Measurements from ENCODE around the gene BAG5. TPM values are rescaled to one million over a fixed set of nuclear protein-coding genes. Genes with fewer than 3 reads are reported as not detected.
"Not testable (repeated sequence)": the region's sequence is repeated elsewhere in the genome, so short reads cannot be mapped to it uniquely, and the experiment has no call there.

BAG5 gene
- total RNA-seq, 1 experiment from 2014 or later, result 27.0 TPM

- DNase-seq (ENCODE audit: low read depth, low spot score) (no peak), ATAC-seq (peak; percentile 31)
- no peak overlapping the region for H2AFZ ChIP-seq (ENCODE audit: low read depth, low read length, poor library complexity, severe bottlenecking)
- H3K9me3 ChIP-seq (ENCODE audit: control insufficient read depth in 1 of 2, insufficient read depth in 1 of 2, low read depth in 1 of 2, low read length in 2 of 2), result no peaks in the 10 kb centered on the region
- 0 out of 2 replicates have a peak overlapping the region, but pooled peaks have one; percentile 12 for H3K27ac ChIP-seq (ENCODE audit: low read depth, low read length)
- H3K4me2 ChIP-seq (ENCODE audit: low read length), result no peak overlapping the region
- H3K9ac ChIP-seq (ENCODE audit: low read length), result no peak overlapping the region
- no TSS peak for BruUV-seq (replicated peaks)
- no peak overlapping the region for H3K4me3 ChIP-seq (replicated peaks in 1 of 2; ENCODE audit: low read depth in 1 of 2, low read length in 2 of 2)
- ChIA-PET CTCF (no interaction called here), POLR2A (no interaction called here), RAD21 (ENCODE audit: low non-redundant PET in 1 of 2, low total read pairs in 2 of 2, uncharacterized antibody in 2 of 2, unreplicated experiment in 2 of 2) (no interaction called here)
- H3K9me2 ChIP-seq (ENCODE audit: insufficient read depth), result no peaks in the 10 kb centered on the region
- H3K79me2 ChIP-seq (ENCODE audit: insufficient read depth, low read length), result no peaks in the 10 kb centered on the region
- H3K4me1 ChIP-seq (ENCODE audit: control insufficient read depth in 1 of 2, insufficient read depth in 2 of 2, low read length in 2 of 2), result peaks cover 0 to 9% of the 10 kb centered on the region in 2 experiments; a peak in 2 of 4 replicates
- intact Hi-C loops (cut with micrococcal nuclease), result no loop called here
- no peaks in the 10 kb centered on the region for H4K20me1 ChIP-seq (ENCODE audit: insufficient read depth)
- no peak for TF ChIP-seq CTCF (IDR thresholded peaks at IDR 0.05 in 2 of 3, conservative IDR thresholded peaks at IDR 0.05 in 1 of 3; ENCODE audit: borderline replicate concordance in 1 of 3, insufficient read depth in 1 of 3, low read depth in 2 of 3, low read length in 2 of 3)
- no peak for TF ChIP-seq EGR1 (IDR thresholded peaks at IDR 0.05; ENCODE audit: low read depth)
- TF ChIP-seq SIN3A (IDR thresholded peaks at IDR 0.05; ENCODE audit: low read depth), result no peak
- TF ChIP-seq YY1 (IDR thresholded peaks at IDR 0.05; ENCODE audit: extremely low read depth, insufficient replicate concordance, low read depth, low read length), result no peak
- TF ChIP-seq CEBPB (IDR thresholded peaks at IDR 0.05; ENCODE audit: low read depth), result no peak
- no peak for TF ChIP-seq SRF (IDR thresholded peaks at IDR 0.05; ENCODE audit: low read depth)
- TF ChIP-seq CBX3 (IDR thresholded peaks at IDR 0.05; ENCODE audit: low read depth), result no peak
- no peak for TF ChIP-seq ZBTB33 (IDR thresholded peaks at IDR 0.05; ENCODE audit: extremely low read depth, insufficient replicate concordance, low read length)
- no peak for TF ChIP-seq ELF1 (IDR thresholded peaks at IDR 0.05; ENCODE audit: borderline replicate concordance, low read depth)
- no peak for TF ChIP-seq POLR2AphosphoS5 (IDR thresholded peaks at IDR 0.05; ENCODE audit: low read depth, low read length)
- TF ChIP-seq SP1 (IDR thresholded peaks at IDR 0.05; ENCODE audit: low read depth), result no peak
- TF ChIP-seq RAD21 (IDR thresholded peaks at IDR 0.05; ENCODE audit: low read depth), result no peak
- no peak for TF ChIP-seq JUND (IDR thresholded peaks at IDR 0.05)
- peaks cover under 1 to 4% of the 10 kb centered on the region in 2 experiments; a peak in 2 of 4 replicates for H3K36me3 ChIP-seq (ENCODE audit: control insufficient read depth in 1 of 2, insufficient read depth in 2 of 2, low read length in 2 of 2)
- H3K27me3 ChIP-seq (ENCODE audit: insufficient read depth, low read length), result no peaks in the 10 kb centered on the region
These were observed 49.5 kb downstream of the BAG5 start for GRCh38 chr14:103512701-103513611.

GRCh38 chr14:103512180-103512579 is 50.3 kb downstream of the BAG5 start:
- H3K4me3 ChIP-seq (replicated peaks in 1 of 2; ENCODE audit: low read depth in 1 of 2, low read length in 2 of 2); H3K79me2 ChIP-seq (ENCODE audit: insufficient read depth, low read length); H3K4me1 ChIP-seq (ENCODE audit: control insufficient read depth in 1 of 2, insufficient read depth in 2 of 2, low read length in 2 of 2); H3K27me3 ChIP-seq (ENCODE audit: insufficient read depth, low read length); H3K36me3 ChIP-seq (ENCODE audit: control insufficient read depth in 1 of 2, insufficient read depth in 2 of 2, low read length in 2 of 2); RAD21 ChIA-PET (ENCODE audit: low non-redundant PET in 1 of 2, low total read pairs in 2 of 2, uncharacterized antibody in 2 of 2, unreplicated experiment in 2 of 2); H2AFZ ChIP-seq (ENCODE audit: low read depth, low read length, poor library complexity, severe bottlenecking); POLR2A ChIA-PET; H3K9ac ChIP-seq (ENCODE audit: low read length); BruUV-seq (replicated peaks); H4K20me1 ChIP-seq (ENCODE audit: insufficient read depth); ATAC-seq; H3K9me2 ChIP-seq (ENCODE audit: insufficient read depth); H3K27ac ChIP-seq (ENCODE audit: low read depth, low read length); H3K9me3 ChIP-seq (ENCODE audit: control insufficient read depth in 1 of 2, insufficient read depth in 1 of 2, low read depth in 1 of 2, low read length in 2 of 2); intact Hi-C loops (cut with micrococcal nuclease); H3K4me2 ChIP-seq (ENCODE audit: low read length); CTCF ChIA-PET; DNase-seq (ENCODE audit: low read depth, low spot score): not testable (repeated sequence)
